ENCODE measurements around the gene NDP. TPM values are rescaled to one million over a fixed set of nuclear protein-coding genes. Genes with fewer than 3 reads are reported as not detected.

NDP gene
- total and polyA plus RNA-seq, 10 of the 15 experiments (the other 5 are each of a cell fraction or from before 2014, with no cell fraction given), result 0.04 TPM; not detected in 9

DNA sequence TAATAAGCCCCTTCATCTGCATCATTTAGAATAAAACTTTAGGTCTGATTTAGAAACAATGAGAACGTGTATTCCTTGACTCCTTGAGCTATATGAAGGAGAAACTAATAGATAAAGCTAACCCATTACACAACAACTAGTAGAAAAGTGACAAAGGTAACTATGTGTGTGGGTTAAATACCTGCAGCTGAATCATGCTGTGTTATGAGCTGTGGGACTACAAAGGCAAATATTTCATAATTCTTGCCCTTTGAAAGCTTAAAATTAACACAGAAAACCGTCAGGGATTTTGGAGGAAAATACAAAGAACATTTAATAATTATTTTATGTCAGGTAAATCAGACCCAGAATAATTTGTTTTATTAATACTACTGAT is 898 bp upstream of the NDP start:
- RAD21 ChIA-PET (ENCODE audit: unreplicated experiment), result no interaction called here
- Histone ChIP-seq H3K4me2 (ENCODE audit: control insufficient read depth, insufficient read depth) (no peak overlapping the region), H3K4me1 (ENCODE audit: control insufficient read depth, insufficient read depth, low read length) (no peaks in the 10 kb centered on the region), H3K9ac (ENCODE audit: control insufficient read depth, insufficient read depth, low read length) (no peak overlapping the region), H3K9me3 (replicated peaks; ENCODE audit: control insufficient read depth, insufficient read depth, low read length) (no peaks in the 10 kb centered on the region), H3K27me3 (replicated peaks in 1 of 2; ENCODE audit: control insufficient read depth in 2 of 2, insufficient read depth in 2 of 2, low read length in 1 of 2) (no peaks in the 10 kb centered on the region; a peak in 1 of 4 replicates), H3K27ac (ENCODE audit: control insufficient read depth, insufficient read depth) (no peak overlapping the region), H3K36me3 (ENCODE audit: control insufficient read depth in 2 of 2, insufficient read depth in 2 of 2, low read length in 1 of 2) (no peaks in the 10 kb centered on the region), H2AFZ (ENCODE audit: control insufficient read depth, low read depth, low read length) (no peak overlapping the region), H3K79me2 (ENCODE audit: control insufficient read depth, insufficient read depth, low read length) (no peaks in the 10 kb centered on the region), H4K20me1 (ENCODE audit: control insufficient read depth, insufficient read depth) (no peaks in the 10 kb centered on the region), H3K4me3 (no peak overlapping the region)
- SMC1A ChIA-PET (ENCODE audit: uncharacterized antibody, unreplicated experiment), result no interaction called here
- intact Hi-C loops (cut with micrococcal nuclease; ENCODE audit: unreplicated experiment), result no loop called here
- ATAC-seq (no peak), FAIRE-seq (no peak), DNase-seq (ENCODE audit: low read depth, low spot score) (no peak)
- in situ Hi-C loops (cut with MboI), result no loop called here
- POLR2A ChIA-PET, result no interaction called here
- CTCF ChIA-PET, result interaction anchor here (0.6 kb wide), 2 partner anchors 12 to 30 kb away, joined by 3 read pairs; no protein-coding TSS in a partner anchor
- no TSS peak for BruUV-seq (replicated peaks)
- TF ChIP-seq TBL1XR1 (IDR thresholded peaks at IDR 0.05; ENCODE audit: low read depth, low read length), result no peak
- no peak for TF ChIP-seq ATF7 (IDR thresholded peaks at IDR 0.05; ENCODE audit: low read depth)
- TF ChIP-seq FOXM1 (IDR thresholded peaks at IDR 0.05; ENCODE audit: low read depth, low read length), result no peak
- no peak for TF ChIP-seq KAT2A (conservative IDR thresholded peaks at IDR 0.05; ENCODE audit: control insufficient read depth, low read depth, low read length)
- TF ChIP-seq IRF4 (IDR thresholded peaks at IDR 0.05; ENCODE audit: low read depth, low read length), result no peak
- TF ChIP-seq SIX5 (IDR thresholded peaks at IDR 0.05; ENCODE audit: low read depth, low read length, severe bottlenecking), result no peak
- TF ChIP-seq POLR2A (IDR thresholded peaks at IDR 0.05; ENCODE audit: low read depth, low read length), result no peak
- no peak for TF ChIP-seq PAX5 (IDR thresholded peaks at IDR 0.05; ENCODE audit: borderline replicate concordance, low read depth, low read length)
- TF ChIP-seq CHD4 (IDR thresholded peaks at IDR 0.05), result no peak
- no peak for TF ChIP-seq JUNB (IDR thresholded peaks at IDR 0.05)
- TF ChIP-seq HCFC1 (IDR thresholded peaks at IDR 0.05; ENCODE audit: low read length), result no peak
- no peak for TF ChIP-seq MTA2 (IDR thresholded peaks at IDR 0.05; ENCODE audit: low read depth)
- TF ChIP-seq USF1 (IDR thresholded peaks at IDR 0.05; ENCODE audit: borderline replicate concordance, extremely low read length, insufficient read depth, low read depth, low read length), result no peak
- no peak for TF ChIP-seq NR2C2 (IDR thresholded peaks at IDR 0.05; ENCODE audit: borderline replicate concordance, control insufficient read depth, insufficient read length, low read depth)
- TF ChIP-seq SRF (IDR thresholded peaks at IDR 0.05; ENCODE audit: low read depth in 2 of 2, low read length in 2 of 2), result no peak
- TF ChIP-seq TARDBP (IDR thresholded peaks at IDR 0.05; ENCODE audit: borderline replicate concordance), result no peak
- TF ChIP-seq STAT1 (conservative IDR thresholded peaks at IDR 0.05), result no peak
- 2% methylated on average over 2 of the region's 2 CpGs for WGBS (ENCODE audit: insufficient coverage, insufficient replicate concordance, low lambda C conversion rate, missing lambda C conversion rate)

Measured in GM12878 (cell line).